Keratinocyte (primary cell): ENCODE measurements around the gene MYO1E. TPM values are rescaled to one million over a fixed set of nuclear protein-coding genes. Genes with fewer than 3 reads are reported as not detected.
"Not testable (repeated sequence)": the region's sequence is repeated elsewhere in the genome, so short reads cannot be mapped to it uniquely, and the experiment has no call there.

ENCODE experiments used
- DNase-seq: peaks from one replicate; pipeline ENCODE4 v3.0.0-alpha.2; 2011; ENCODE audit warnings: low read depth, missing footprints, low spot score
- FAIRE-seq: peaks from 2 replicates; lab custom pipeline; 2011; peaks lifted over from hg19 to GRCh38; lab: Jason Lieb, UNC
- H2AFZ ChIP-seq: 2 replicates; pipeline ENCODE4 v1.6.0; 2012; ENCODE audit warnings: low read length, control low read depth, inconsistent platforms; ENCODE audit not compliant: control insufficient read depth
- H3K27ac ChIP-seq: 2 replicates; pipeline ENCODE4 v1.5.1; 2011; ENCODE audit warnings: low read length; ENCODE audit not compliant: control insufficient read depth, insufficient read depth
- H3K27me3 ChIP-seq: 3 replicates; pipeline ENCODE4 v1.6.0; 2011; ENCODE audit warnings: low read length; ENCODE audit not compliant: control insufficient read depth, insufficient read depth; ENCODE audit errors: extremely low read depth
- H3K36me3 ChIP-seq, 2 experiments: 2 replicates in 1 of 2; 3 replicates in 1 of 2; pipeline ENCODE4 v1.5.1; 2011; ENCODE audit warnings: low read length in 2 of 2, mild to moderate bottlenecking in 1 of 2; ENCODE audit not compliant: control insufficient read depth in 2 of 2, insufficient read depth in 2 of 2; ENCODE audit errors: extremely low read depth in 1 of 2
- H3K4me1 ChIP-seq: 3 replicates; pipeline ENCODE4 v1.5.1; 2011; ENCODE audit warnings: low read length; ENCODE audit not compliant: control insufficient read depth, insufficient read depth; ENCODE audit errors: extremely low read depth
- H3K4me2 ChIP-seq: 3 replicates; pipeline ENCODE4 v1.6.0; 2011; ENCODE audit warnings: low read depth, low read length; ENCODE audit not compliant: control insufficient read depth, insufficient read depth; ENCODE audit errors: extremely low read depth
- H3K4me3 ChIP-seq, 3 experiments: fragments of 200-600 bp in 1 of 3; sonication (generic) in 1 of 3; 2 replicates in 2 of 3; 3 replicates in 1 of 3; pipeline ENCODE4 v1.5.1; 2011 to 2016; ENCODE audit warnings: low read length in 3 of 3, mild to moderate bottlenecking in 3 of 3, control low read depth in 2 of 3, inconsistent platforms in 1 of 3, low read depth in 1 of 3, mixed read lengths in 1 of 3, mixed run types in 1 of 3, moderate library complexity in 1 of 3; ENCODE audit not compliant: control insufficient read depth in 2 of 3, insufficient read depth in 2 of 3; ENCODE audit errors: extremely low read depth in 1 of 3
- H3K79me2 ChIP-seq: 2 replicates; pipeline ENCODE4 v1.6.0; 2012; ENCODE audit warnings: low read length; ENCODE audit not compliant: control insufficient read depth, insufficient read depth
- H3K9ac ChIP-seq: 3 replicates; pipeline ENCODE4 v1.6.0; 2011; ENCODE audit warnings: low read length; ENCODE audit not compliant: control insufficient read depth, insufficient read depth; ENCODE audit errors: extremely low read depth
- H3K9me1 ChIP-seq: 3 replicates; pipeline ENCODE4 v1.6.0; 2011; ENCODE audit warnings: low read length; ENCODE audit not compliant: control insufficient read depth, insufficient read depth; ENCODE audit errors: extremely low read depth
- H3K9me3 ChIP-seq: 2 replicates; pipeline ENCODE4 v1.5.1; 2012; ENCODE audit warnings: low read depth, low read length; ENCODE audit not compliant: control insufficient read depth
- H4K20me1 ChIP-seq: 3 replicates; pipeline ENCODE4 v1.6.0; 2011; ENCODE audit warnings: low read length; ENCODE audit not compliant: control insufficient read depth, insufficient read depth; ENCODE audit errors: extremely low read depth
- EZH2 ChIP-seq: IDR thresholded peaks from one replicate; pipeline ENCODE4 v1.6.1; 2012; ENCODE audit warnings: inconsistent platforms, mild to moderate bottlenecking, low read length, moderate library complexity
- dilution Hi-C: fragments of 300-500 bp; cut with MboI; formaldehyde crosslinking; loops from one replicate; pipeline ENCODE4 v1.7.0; 2020; ENCODE audit warnings: low sequenced_read_pairs; ENCODE audit not compliant: extremely low pct_ligation_motif_present
- polyA plus RNA-seq, 5 experiments: library from polyadenylated mRNA; depleted of rRNA in 3 of 5; stranded (reverse) in 3 of 5; stranded (forward) in 1 of 5; unstranded in 1 of 5; fragments of >200 nt; gene quantifications; 1 replicate in 1 of 5; 2 replicates in 3 of 5; 3 replicates in 1 of 5; pipeline versions ENCODE4 v1.2.1 to v1.2.3, GENCODE V29; 2011 to 2012; ENCODE audit warnings: missing spikeins in 2 of 5, low read depth in 1 of 5, low replicate concordance in 1 of 5
- TF ChIP-seq, protein P1 (sequence below), 3 experiments: IDR thresholded peaks in 1 of 3; conservative IDR thresholded peaks in 1 of 3; optimal IDR thresholded peaks in 1 of 3; 2 replicates in 2 of 3; 3 replicates in 1 of 3; pipeline versions ENCODE3 to v1.5.1; 2011; ENCODE audit warnings: low read length in 3 of 3, mild to moderate bottlenecking in 3 of 3, moderate library complexity in 2 of 3, control low read depth in 1 of 3, inconsistent platforms in 1 of 3; ENCODE audit not compliant: insufficient read depth in 2 of 3; ENCODE audit errors: extremely low read depth in 1 of 3

MYO1E gene
- polyA plus RNA-seq, 1 donor (not counting 4 experiments of a cell fraction or from before 2014, with no cell fraction given), result 213 TPM

DNA sequence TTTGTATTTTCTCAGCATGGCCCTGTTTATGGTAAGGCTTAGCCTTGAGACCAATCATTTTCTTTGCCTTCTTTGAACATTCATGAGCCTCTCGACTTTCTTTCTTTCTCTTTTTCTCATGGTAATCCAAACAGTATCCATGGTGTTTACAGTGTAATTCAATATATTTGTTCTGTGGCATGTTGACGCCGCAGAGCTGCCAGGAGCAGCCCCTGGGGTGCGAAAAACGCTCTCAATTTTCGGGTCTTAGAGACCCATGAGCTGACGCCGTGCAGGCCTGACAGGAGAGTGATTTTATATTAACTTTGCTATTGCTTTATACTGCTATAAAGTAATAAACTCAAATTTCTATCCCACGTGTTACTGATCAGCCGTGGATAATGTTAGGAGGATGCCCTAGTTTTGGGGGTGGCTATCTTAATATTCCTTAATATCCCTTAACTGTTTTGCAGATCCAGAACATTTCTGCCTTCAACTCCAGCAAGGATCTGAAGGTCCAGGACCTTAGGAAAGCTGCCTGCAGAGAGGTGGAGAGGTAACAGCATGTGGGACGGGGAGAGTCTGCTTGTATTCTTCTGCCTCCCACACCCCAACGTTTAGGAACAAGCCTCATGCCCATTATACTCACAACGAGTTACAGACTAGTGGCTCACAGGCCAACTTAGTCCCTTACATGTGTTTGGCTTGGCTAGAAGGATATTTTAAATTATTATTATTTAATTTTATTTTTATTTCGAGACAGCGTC, 29.3 kb upstream of the MYO1E start:
- H2AFZ ChIP-seq, result no peak overlapping the region
- H3K27me3 ChIP-seq, result no peaks in the 10 kb centered on the region
- H4K20me1 ChIP-seq, result no peaks in the 10 kb centered on the region
- TF ChIP-seq EZH2, result no peak
- TF ChIP-seq, protein P1, sequence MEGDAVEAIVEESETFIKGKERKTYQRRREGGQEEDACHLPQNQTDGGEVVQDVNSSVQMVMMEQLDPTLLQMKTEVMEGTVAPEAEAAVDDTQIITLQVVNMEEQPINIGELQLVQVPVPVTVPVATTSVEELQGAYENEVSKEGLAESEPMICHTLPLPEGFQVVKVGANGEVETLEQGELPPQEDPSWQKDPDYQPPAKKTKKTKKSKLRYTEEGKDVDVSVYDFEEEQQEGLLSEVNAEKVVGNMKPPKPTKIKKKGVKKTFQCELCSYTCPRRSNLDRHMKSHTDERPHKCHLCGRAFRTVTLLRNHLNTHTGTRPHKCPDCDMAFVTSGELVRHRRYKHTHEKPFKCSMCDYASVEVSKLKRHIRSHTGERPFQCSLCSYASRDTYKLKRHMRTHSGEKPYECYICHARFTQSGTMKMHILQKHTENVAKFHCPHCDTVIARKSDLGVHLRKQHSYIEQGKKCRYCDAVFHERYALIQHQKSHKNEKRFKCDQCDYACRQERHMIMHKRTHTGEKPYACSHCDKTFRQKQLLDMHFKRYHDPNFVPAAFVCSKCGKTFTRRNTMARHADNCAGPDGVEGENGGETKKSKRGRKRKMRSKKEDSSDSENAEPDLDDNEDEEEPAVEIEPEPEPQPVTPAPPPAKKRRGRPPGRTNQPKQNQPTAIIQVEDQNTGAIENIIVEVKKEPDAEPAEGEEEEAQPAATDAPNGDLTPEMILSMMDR (optimal IDR thresholded peaks at IDR 0.05 in 1 of 3, IDR thresholded peaks at IDR 0.05 in 1 of 3, conservative IDR thresholded peaks at IDR 0.05 in 1 of 3; ENCODE audit: extremely low read depth in 1 of 3, insufficient read depth in 2 of 3, low read length in 3 of 3), result no peak
- no peaks in the 10 kb centered on the region for H3K9me3 ChIP-seq
- no peak overlapping the region for H3K4me2 ChIP-seq
- dilution Hi-C loops, result no loop called here
- H3K9ac ChIP-seq, result no peak overlapping the region
- no peaks in the 10 kb centered on the region for H3K36me3 ChIP-seq
- no peaks in the 10 kb centered on the region for H3K9me1 ChIP-seq
- no peak overlapping the region for H3K27ac ChIP-seq
- DNase-seq (no peak), FAIRE-seq (no peak)
- H3K4me3 ChIP-seq, result no peak overlapping the region
- peaks cover 6% of the 10 kb centered on the region for H3K4me1 ChIP-seq
- H3K79me2 ChIP-seq, result no peaks in the 10 kb centered on the region

DNA sequence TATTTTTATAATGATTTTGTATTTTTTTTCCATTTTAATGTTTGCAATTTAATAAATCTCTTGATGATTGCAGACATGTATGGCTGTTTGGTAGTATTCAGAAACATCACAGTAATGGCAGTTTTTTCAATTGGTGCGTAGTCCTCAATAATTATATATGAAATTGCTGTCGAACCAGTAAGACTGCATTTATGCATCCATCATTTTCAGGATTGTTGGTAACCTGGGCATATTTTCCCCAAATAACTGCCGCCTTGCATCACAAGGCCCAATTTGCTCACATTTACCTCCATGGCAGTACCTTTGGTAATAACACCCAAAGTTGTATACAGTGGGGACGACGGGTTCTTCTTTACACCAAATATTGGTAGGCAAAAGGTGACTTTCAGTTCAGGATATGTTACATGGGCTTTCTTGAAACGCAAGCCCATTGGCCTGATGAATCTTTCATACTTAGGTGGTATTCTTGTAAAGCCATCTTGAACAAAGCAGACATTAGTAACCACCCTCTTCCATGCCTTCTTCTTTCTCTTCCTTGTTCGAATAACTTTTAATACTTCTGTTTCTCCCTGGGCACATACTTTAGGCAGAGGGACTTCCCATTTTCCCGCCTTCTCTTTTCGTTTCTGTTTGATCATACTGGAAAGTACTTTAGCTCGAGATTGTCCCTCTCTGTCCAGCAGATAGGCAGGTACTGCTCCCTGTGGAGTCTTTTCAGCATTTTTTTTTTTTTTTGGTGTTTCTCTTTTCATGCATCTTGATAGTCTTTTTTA, 28.6 kb upstream of the MYO1E start:
- H3K27ac ChIP-seq, H3K9ac ChIP-seq, FAIRE-seq, H3K9me3 ChIP-seq, H3K4me3 ChIP-seq, H3K27me3 ChIP-seq, H3K79me2 ChIP-seq, H3K9me1 ChIP-seq, H3K4me1 ChIP-seq, H3K4me2 ChIP-seq, H2AFZ ChIP-seq, H3K36me3 ChIP-seq, DNase-seq, dilution Hi-C loops, H4K20me1 ChIP-seq: not testable (repeated sequence)
